NCI-H345 treated with DMSO at 0.1 percent for 48 hours (cell line): ENCODE measurements around the gene MRTFA.
"Not testable (repeated sequence)": the region's sequence is repeated elsewhere in the genome, so short reads cannot be mapped to it uniquely, and the experiment has no call there.

Experiments
- DNase-seq: peaks from one replicate; lab custom pipeline; 2025; ENCODE audit not compliant: unreplicated experiment; lab: John Stamatoyannopoulos, UW

MRTFA gene

DNA sequence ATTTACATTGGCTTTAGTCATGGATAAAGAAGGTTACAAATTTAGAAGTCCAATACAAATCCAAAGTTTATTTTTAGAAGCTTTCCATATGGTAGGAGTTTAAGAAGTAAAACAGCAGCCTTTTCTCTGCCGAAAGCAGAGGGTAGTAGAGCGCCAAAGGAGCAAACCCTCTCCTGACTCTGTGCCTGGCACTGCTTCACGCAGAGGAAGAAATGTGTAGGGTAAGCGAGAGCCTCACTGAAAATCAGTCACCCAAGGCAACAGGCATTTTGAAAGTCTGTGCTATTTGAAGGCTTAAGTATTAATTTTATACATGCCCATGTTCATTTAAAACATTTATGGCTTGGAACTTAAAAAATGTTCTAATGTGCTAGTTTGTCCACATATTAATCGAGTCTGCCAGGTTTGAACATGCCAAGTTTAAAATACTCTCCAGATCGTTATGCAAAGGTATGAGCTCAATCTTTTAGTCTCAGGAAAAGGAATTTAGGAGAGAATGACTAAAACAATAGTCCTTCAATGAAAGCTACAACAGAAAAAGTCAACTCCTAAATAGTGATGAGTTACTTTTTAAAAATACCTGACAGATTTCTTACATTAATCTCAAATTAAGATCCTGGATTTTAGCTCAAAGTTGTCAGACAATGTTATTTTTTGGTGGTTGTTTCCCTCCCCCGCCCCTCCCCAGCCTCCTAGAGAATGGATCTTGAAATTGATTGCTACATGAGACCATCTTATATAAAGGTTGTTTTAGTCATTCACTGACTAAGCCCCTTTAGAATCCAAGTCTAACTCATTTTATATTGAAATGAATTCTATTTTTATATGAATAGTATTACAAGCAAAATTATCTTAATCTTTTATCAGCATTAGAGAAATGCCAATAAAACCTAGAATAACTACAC lies 38.7 kb downstream of the MRTFA start:
- no peak for DNase-seq

DNA sequence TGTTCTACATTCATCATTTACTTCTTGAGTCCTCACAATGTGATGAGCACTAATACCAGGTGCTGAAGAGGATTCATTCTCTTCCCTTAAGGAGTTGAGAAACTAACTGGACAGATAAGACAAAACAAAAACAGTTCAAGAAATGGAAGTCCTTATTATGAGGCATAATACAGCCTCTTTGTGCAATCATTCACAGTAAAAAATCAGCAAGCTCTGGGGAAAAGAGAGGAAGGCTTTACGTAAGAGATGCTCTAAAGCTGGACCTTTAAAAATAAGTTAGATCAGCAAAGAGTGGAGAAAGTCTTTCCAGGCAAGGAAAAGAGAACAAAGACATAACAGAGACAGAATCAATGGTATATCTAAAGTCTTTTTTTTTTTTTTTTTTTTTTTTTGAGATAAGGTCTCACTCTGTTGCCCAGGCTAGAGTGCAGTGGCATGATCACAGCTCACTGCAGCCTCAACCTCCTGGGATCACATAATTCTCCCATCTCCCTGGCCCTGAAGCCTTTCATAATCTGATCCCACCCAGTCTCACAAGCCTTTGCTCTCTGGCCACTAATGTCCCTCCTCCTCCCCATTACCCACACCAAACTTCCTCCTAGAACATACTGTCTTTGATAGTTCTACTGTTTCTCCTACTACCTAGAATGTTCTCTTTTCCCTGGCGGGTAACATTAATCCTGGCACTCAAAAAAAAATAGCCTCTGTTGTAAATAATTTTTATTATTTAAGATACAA lies 40.9 kb downstream of the MRTFA start:
- DNase-seq = no peak

- DNase-seq = no peak
These were observed 41.6 kb downstream of the MRTFA start for GRCh38 chr22:40594924-40595323.

GRCh38 chr22:40594346-40594745 lies 42.2 kb downstream of the MRTFA start:
- no peak for DNase-seq

DNA sequence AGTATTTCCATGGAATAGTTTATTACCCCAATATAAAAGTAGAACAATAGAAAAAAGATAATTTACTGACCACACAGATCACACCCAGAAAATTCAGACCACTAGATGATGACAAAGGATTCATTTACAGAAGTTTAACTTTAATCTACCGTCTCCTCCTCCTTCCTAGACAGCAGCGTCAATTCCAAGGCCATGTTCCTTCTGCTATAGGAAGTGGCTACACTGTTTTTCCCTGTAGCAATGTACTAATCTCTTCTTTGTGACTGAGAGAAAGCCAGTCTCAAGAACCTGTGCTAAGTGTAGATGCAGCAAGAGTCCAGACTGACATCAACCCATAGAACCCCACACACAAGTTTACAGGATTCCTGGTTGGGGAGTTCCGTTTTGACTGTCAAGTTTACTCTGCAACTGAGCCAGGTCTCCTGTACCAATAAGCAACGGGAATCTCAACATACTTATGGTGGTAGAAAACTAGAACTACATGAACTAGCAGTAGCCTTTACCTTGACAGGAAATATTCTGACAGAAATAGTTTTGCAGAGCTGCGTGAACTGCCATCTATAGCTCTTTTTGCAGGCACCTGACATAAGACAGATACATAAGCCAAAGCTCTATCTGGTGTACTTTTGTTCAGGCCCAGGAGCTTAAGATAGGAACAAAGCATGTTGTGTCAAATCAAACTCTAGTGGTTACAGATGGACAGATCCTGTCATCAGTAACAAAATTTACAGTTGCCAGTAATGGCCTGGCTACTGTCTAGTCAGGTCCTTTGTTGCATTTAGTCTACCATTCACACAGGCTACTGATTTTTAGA lies 42.9 kb downstream of the MRTFA start:
- DNase-seq = no peak

DNA sequence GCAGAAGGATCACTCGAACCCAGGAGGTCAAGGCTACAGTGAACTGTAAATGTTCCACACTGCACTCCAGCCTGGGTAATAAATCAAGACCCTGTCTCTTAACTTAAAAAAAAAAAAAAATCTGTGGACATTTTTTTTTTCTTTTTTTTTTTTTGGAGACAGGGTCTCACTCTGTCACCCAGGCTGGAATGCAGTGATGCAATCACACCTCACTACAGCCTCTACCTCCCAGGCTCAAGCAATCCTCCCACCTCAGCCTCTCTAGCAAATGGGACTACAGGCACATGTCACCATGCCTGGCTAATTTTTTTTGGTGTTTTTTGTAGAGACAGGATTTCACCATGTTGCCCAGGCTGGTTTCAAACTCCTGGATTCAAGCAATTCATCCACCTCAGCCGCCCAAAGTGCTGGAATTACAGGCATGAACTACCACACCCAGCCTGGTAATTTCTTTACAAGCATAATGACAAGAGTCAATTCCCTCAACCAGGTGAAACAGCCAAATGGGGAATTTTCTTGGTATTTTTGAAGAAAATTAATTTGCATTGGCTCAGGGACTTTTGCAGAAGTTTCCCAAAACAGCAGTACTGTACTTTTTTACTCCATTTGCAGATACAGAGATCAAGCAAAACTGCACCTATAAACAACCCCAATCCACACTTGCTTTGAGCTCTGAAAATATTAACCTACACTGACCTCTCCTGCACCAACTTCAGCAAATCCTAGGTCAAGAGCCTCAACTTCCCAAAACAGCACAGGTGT lies 44.0 kb downstream of the MRTFA start:
- DNase-seq = no peak

DNA sequence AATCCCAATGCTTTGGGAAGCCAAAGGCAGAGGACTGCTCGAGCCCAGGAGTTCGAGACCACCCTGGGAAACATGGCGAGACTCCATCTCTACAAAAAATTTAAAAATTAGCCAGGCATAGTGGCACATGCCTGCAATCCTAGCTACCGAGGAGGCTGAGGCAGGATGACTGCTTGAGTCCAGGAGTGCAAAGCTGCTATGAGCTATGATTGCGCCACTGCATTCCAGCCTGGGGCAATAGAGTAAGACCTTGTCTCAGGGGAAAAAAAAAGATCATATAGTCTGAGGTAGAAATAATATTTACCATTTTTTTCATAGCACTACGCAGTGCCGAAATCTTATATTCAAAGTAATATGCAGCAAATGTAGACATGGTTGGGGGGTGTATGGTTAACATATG lies 47.8 kb downstream of the MRTFA start:
- no peak for DNase-seq

GRCh38 chr22:40586781-40587180 lies 49.7 kb downstream of the MRTFA start:
- DNase-seq = no peak

DNA sequence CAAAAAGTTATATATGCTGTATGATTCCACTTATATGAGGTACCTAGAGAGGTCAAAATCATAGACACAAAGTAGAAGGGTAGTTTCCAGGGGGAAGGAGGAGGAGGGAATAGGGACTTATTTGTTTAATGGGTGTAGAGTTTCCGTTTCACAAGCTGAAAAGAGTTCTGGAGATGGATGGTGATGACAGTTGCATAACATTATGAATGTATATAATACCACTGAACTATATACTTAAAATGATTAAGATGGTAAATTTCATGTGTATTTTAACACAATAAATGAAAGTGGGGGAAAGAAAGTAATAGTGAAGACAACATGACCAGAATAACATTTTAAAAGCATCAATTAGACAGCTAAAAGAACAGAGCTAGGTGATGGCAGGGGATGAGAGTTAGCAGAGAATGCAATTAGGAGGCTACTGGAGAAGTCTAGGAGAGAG lies 51.2 kb downstream of the MRTFA start:
- no peak for DNase-seq

- DNase-seq = not testable (repeated sequence)
These were observed 51.8 kb downstream of the MRTFA start for GRCh38 chr22:40584766-40585165.

GRCh38 chr22:40583053-40583741 lies 53.3 kb downstream of the MRTFA start:
- DNase-seq = no peak

DNA sequence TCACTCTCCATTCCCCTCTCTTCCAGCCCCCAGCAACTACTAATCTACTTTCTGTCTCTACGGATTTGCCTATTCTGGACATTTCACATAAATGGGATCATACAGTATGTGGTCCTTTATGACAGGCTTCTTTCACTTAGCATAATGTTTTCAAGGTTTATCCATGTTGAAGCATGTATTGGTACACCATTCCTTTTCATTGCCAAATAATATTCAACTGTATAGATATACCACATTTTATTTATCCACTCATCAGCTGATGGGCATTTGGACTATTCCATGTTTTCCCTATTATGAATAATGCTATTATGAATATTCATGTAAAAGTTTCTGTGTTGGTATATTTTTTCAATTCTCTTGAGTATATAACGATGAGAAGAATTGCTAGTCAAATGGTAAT lies 54.5 kb downstream of the MRTFA start:
- no peak for DNase-seq

DNA sequence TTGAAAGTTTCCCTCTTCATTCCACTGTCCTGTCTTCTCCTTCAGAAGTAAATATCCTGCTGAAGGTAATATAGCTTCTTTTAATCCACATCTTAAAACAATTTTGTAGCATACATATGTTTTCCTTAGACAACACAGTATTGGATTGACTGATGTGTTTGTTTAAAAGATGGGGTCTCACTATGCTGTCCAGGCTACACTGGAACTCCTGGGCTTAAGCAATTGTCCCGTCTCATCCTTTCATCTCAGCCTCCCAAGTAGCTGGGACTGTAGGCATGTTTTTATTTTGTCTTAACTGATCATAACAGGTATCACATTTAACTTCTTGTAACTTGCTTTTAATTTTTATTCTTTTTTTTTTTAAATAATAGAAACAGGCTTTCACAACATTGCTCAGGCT lies 55.9 kb downstream of the MRTFA start:
- no peak for DNase-seq

DNA sequence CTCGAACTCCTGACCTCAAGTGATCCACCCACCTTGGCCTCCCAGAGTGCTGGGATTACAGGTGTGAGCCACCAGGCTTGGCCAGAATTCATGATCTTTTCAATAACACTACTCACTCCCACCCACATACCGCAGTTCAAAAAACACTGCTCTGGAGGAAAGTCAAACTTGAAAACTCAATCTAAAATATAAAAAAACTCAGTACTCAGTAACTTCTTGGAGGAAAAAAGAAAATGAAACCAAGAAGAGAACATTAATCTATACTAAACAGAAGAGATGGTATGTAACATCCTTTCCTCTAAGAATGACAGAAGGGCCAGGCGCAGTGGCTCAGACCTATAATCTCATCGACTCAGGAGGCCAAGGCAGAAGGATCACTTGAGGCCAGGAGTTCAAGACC lies 58.3 kb downstream of the MRTFA start:
- no peak for DNase-seq

DNA sequence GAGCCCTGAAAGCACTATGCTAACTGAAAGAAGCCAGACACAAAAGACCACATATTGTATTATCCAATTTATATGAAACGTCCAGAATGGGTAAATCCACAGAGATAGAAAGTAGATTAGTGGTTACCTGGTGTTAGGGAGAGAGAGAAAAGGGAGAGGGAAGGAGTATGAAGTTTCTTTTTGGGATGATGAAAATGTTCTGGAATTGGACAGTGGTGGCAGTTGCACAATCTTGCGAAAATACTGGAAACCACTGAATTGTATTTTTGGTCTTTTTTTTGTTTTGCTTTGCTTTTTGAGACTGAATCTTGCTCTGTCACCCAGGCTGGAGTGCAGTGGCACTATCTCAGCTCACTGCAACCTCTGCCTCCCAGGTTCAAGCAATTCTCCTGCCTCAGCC lies 63.5 kb downstream of the MRTFA start:
- DNase-seq = no peak

DNA sequence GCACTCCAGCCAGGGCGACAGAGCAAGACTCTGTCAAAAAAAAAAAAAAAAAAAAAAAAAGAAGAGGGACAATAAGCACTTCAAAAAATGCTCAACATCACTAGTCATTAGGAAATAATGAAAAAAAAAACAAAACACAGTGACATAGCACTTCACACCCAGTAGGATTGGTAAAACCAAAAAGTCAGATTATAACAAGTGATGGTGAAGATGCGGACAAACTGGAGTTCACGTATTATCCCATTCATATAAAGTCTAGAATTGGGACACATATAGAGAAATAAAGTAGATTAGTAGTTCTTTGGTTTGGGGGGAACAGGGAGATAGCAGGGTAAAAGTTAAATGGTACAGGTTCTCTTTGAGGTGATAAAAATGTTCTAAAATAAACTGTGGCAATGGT lies 64.6 kb downstream of the MRTFA start:
- DNase-seq = no peak

- DNase-seq = no peak
These were observed 68.7 kb downstream of the MRTFA start for GRCh38 chr22:40567626-40568328.

- DNase-seq = no peak
These were observed 69.4 kb downstream of the MRTFA start for GRCh38 chr22:40567106-40567505.

- DNase-seq = no peak
These were observed 75.5 kb downstream of the MRTFA start for GRCh38 chr22:40560994-40561515.
